NCI-H748 treated with DMSO at 0.1 percent for 48 hours (cell line): ENCODE measurements around the gene RIOX2.
"Not testable (repeated sequence)": the region's sequence is repeated elsewhere in the genome, so short reads cannot be mapped to it uniquely, and the experiment has no call there.

Experiments used
- DNase-seq: peaks from one replicate; lab custom pipeline; 2025; lab: John Stamatoyannopoulos, UW

Gene RIOX2

DNA sequence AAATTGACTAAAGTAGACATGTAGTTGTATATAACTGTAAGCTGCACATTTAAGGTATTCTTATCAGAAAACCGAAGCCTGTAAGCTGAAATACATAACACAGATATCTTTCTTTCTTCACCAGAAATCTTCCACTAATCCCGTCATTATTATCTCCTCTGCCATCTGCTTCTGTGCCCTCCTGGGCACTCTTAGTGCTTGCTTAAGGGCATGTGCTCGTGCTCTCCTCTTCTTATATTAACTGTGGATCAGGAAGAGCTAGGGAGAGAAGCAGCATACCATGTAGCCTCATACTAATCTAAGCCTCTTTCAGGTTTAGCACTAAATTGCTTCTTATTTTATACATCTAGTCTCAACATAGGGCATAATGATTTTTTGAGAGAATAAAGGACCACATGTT lies 60.8 kb downstream of the RIOX2 start:
- DNase-seq = no peak

DNA sequence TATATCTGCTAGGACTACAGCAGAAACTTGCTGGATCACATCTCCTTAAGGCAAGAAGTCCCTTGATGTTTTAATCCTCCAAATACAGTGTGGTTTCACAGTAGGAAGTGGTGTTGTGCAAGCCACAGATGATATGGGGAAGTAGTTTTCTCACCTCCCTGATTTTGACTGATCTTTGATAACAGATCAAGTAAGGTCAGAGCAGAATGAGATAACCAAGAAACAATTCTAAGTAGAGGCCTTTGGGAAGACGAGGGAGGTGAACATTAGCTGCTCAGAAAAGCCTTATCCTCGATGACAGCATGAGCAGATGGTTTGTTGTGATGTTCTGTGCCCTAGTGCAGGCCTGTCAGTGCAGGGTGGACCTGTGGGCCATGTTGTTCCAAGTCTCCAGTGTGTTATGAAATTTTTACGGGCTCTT lies 61.3 kb downstream of the RIOX2 start:
- DNase-seq = no peak

DNA sequence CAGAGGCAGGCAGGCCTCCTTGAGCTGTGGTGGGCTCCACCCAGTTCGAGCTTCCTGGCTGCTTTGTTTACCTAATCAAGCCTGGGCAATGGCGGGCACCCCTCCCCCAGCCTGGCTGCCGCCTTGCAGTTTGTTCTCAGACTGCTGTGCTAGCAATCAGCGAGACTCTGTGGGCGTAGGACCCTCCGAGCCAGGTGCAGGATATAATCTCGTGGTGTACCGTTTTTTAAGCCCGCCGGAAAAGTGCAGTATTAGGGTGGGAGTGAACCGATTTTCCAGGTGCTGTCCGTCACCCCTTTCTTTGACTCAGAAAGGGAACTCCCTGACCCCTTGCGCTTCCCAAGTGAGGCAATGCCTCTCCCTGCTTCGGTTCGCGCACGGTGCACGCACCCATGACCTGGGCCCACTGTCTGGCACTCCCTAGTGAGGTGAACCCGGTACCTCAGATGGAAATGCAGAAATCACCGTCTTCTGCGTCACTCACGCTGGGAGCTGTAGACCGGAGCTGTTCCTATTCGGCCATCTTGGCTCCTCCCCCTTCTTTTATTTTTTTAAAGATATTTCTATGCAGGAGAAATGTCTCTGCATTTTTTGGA lies 61.9 kb downstream of the RIOX2 start:
- DNase-seq = not testable (repeated sequence)

DNA sequence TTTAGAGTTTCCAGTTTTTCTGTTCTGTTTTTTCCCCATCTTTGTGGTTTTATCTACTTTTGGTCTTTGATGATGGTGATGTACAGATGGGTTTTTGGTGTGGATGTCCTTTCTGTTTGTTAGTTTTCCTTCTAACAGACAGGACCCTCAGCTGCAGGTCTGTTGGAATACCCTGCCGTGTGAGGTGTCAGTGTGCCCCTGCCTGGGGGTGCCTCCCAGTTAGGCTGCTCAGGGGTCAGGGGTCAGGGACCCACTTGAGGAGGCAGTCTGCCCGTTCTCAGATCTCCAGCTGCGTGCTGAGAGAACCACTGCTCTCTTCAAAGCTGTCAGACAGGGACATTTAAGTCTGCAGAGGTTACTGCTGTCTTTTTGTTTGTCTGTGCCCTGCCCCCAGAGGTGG lies 62.4 kb downstream of the RIOX2 start:
- not testable (repeated sequence) for DNase-seq

DNA sequence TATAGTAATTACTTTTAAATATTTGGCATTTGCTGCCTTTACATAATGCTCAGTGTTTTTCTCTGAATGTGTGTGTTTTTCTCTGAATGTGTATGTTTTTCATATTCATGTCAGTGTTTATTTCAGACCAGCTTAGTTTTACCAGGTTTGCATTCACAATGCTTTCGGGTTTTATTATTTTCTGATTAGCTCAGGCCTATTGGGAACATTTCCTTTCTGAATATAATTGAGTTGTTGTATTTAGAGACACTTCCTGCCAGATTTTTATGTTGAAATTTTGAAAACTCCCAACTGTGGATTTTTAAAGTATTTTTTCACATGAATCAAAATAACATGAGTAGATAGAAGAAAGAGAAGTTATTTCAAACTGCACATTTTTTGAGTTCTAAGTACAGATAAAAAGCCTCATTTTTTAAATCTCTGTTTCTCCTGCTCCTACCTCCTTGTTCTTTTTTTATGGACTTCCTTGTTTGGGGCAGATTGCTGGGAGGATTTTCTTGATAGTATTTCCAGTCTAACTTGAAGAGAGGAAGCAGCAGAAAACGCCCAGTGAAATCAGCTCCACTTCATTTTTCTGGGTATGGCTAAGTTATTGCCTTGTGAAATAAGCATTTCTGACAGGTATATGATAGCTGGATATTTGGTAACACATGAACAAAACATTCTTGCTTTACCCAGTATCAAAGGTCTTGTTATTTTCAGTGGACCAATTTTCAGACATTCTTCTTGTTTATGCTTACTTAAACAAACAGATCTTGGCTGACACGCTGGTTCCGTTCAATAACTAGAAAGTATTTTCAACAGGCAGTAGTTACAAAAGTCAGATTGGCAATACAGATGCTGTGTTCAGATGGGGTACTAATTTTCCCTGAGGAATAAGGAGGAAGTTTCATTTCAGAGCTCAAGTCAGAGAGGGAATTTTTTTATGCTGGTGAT lies 70.7 kb downstream of the RIOX2 start:
- DNase-seq = no peak

DNA sequence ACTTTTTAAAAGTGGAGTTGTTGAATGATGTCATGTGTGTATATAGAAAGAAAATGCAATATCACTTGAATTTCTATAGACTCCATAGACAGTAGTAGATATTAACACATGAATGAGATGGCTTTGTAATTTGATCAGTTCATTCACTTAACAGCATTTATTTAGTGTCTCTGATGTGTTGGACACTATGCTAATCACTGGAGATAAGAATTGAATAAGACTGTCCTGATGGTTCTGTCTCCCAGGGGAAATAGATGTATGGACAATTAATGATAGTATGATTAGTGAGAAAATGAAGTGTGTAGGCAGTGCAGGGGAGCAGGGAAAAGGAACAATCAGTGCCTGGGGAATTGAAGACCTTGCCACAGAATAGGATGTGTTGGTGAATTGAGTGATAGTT lies 72.9 kb downstream of the RIOX2 start:
- no peak for DNase-seq

DNA sequence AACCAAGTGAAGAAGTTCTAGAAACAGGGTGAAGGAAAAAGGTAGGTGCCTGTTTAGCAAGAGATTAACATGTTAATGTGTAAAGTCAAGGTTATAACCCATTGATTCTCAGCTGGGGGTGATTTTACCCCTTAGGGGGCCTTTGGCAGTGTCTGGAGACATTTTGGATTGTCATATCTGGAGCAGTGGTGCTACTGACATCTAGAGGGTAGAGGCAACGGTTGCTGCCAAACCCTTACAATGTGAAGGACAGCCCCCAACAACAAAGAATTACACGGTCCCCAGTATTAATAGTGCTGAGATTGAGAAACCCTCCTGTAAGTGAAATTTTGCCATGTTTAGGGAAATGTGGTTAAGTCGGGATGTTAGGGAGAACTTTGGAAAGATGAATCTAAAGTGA lies 75.7 kb downstream of the RIOX2 start:
- no peak for DNase-seq

DNA sequence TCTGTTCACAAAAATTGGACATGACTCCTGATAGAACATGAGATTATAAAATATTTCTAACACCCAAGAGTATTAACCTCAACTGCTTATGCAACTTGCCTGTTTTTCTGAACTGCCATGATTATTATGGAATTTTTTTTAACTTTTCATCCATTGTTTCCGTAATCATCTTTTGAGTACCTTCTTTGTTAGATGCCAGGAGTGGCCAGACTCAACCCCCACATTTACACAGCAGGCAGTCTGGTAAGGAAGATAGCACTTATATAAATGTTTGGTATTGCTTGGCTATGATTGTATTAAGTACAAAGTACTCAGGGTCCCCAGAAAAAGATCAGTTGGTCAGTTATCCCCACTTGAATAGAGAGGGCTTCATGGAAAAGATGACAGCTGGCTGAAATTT lies 76.1 kb downstream of the RIOX2 start:
- DNase-seq = no peak

DNA sequence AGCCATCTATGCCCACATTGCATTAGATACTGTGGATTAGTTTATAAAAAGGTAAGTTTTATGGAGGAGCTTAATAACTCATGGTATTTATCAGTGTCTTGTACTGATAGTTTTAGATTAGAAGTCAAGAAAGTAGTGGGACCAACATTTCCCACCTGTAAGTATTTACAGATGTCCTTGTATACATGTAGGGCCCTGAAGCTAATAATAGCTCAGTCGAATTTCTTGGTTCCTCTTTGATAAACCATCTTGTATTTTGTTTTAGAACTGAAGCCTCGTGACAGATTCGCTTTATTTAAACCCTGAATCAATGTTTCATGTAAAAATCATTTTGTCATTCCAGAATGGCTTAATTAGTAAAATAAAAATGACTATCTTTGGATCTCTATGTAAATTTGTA lies 77.0 kb downstream of the RIOX2 start:
- DNase-seq = no peak

DNA sequence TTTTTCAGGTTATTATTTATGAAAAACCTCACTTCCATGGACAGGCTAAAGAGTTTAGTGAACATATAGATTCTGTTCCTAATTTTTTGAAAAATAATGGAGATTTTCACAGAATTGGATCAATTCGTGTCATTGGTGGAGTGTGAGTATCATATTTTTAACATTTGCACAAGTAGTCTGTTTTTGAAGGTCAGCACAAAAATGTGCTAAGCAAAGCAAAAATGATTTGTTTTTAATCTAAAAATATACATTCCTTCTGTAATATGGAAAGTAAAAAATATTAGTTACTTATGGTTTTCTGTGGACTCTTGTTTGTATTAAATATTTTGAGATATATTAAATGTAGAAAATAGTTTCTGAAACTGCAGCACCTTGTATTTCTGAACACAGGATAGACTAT lies 79.4 kb downstream of the RIOX2 start:
- no peak for DNase-seq
